ENCODE data around the gene CARD18. TPM values are rescaled to one million over a fixed set of nuclear protein-coding genes. Genes with fewer than 3 reads are reported as not detected.

CARD18 gene
- total RNA-seq, 1 experiment from 2014 or later, result not detected

- Mint-ChIP-seq H3K4me1 (peaks cover 10 to 11% of the 10 kb centered on the region in 2 experiments), H3K27ac (no peak overlapping the region), H3K27me3 (ENCODE audit: low read depth) (no peaks in the 10 kb centered on the region), H3K9me3 (peaks cover 0 to 3% of the 10 kb centered on the region in 2 experiments; a peak in 1 of 5 replicates), H3K4me3 (no peak overlapping the region), H3K36me3 (ENCODE audit: insufficient read depth in 1 of 3, low read depth in 3 of 3) (peaks cover 0 to 4% (median 2%) of the 10 kb centered on the region in 3 experiments; a peak in 2 of 7 replicates)
- H3K9me3 ChIP-seq (ENCODE audit: control insufficient read depth, low read depth, low read length), result no peaks in the 10 kb centered on the region
- no peak for DNase-seq
- no peak overlapping the region for H3K18ac ChIP-seq (ENCODE audit: insufficient read length, low read depth, low read length)
- H3K23ac ChIP-seq (ENCODE audit: insufficient read length, low read depth, low read length), result no peak overlapping the region
- H2BK20ac ChIP-seq (ENCODE audit: low read depth, low read length, poor library complexity, severe bottlenecking), result no peak overlapping the region
- no peaks in the 10 kb centered on the region for H3K79me1 ChIP-seq (ENCODE audit: insufficient read depth, low read depth, low read length, poor library complexity, severe bottlenecking)
- no CpG with 5 or more reads among the region's 4 CpGs for WGBS (ENCODE audit: extremely low coverage, insufficient read length, low lambda C conversion rate)
- no peak overlapping the region for H3K27ac ChIP-seq (ENCODE audit: insufficient read length, low read depth, low read length)
- H2AK5ac ChIP-seq (ENCODE audit: insufficient read length, low read length), result no peak overlapping the region
- H3T11ph ChIP-seq (ENCODE audit: low read length), result no peak overlapping the region
- no peak overlapping the region for H3K4ac ChIP-seq (ENCODE audit: low read depth, low read length)
- H2BK120ac ChIP-seq (ENCODE audit: low read depth, low read length, poor library complexity, severe bottlenecking), result no peak overlapping the region
- no peak for TF ChIP-seq CTCF (conservative IDR thresholded peaks at IDR 0.05)
- H3K56ac ChIP-seq (ENCODE audit: insufficient read length, low read depth, low read length), result no peak overlapping the region
- H3K23me2 ChIP-seq (ENCODE audit: insufficient read length, low read depth, low read length, poor library complexity, severe bottlenecking), result no peaks in the 10 kb centered on the region
- H2BK12ac ChIP-seq (ENCODE audit: insufficient read length, low read depth, low read length), result no peak overlapping the region
- H4K5ac ChIP-seq (ENCODE audit: insufficient read length, low read depth, low read length), result no peak overlapping the region
- H3K4me1 ChIP-seq (ENCODE audit: insufficient read depth, low read length), result no peaks in the 10 kb centered on the region; the same call in 1 of the 2 replicates
- H3K9ac ChIP-seq (ENCODE audit: extremely low read depth, insufficient read length, low read length), result no peak overlapping the region
- H3K27me3 ChIP-seq (ENCODE audit: insufficient read depth, low read length), result no peaks in the 10 kb centered on the region
- H4K20me1 ChIP-seq (ENCODE audit: control insufficient read depth, insufficient read depth, insufficient read length), result no peaks in the 10 kb centered on the region
- no peak overlapping the region for H4K8ac ChIP-seq (replicated peaks; ENCODE audit: insufficient read length, low read depth, low read length)
- no peak overlapping the region for H3K4me2 ChIP-seq (ENCODE audit: insufficient read depth, insufficient read length, low read length)
- no peak overlapping the region for H3K14ac ChIP-seq (ENCODE audit: insufficient read depth, low read length)
- no peak overlapping the region for H2BK15ac ChIP-seq (ENCODE audit: low read depth, low read length)
- no peak overlapping the region for H4K91ac ChIP-seq (ENCODE audit: insufficient read length, low read depth, low read length)
- no peaks in the 10 kb centered on the region for H3K79me2 ChIP-seq (ENCODE audit: insufficient read depth, low read length)
- no peak overlapping the region for H2BK5ac ChIP-seq (ENCODE audit: insufficient read length, low read length)
- no peak overlapping the region for H2AFZ ChIP-seq (ENCODE audit: low read length)
Measured at GRCh38 chr11:105156720-105157119, 17.2 kb upstream of the CARD18 start.

Data from H9 (cell line).